Karpas-422 (cell line): ENCODE data around the gene MGAT3. TPM values are rescaled to one million over a fixed set of nuclear protein-coding genes. Genes with fewer than 3 reads are reported as not detected.

Experiments used
- DNase-seq: peaks from one replicate; pipeline ENCODE4 v3.0.0-alpha.2; 2015
- H2AFZ ChIP-seq: fragments of 200-600 bp; sonication (generic); 2 replicates; pipeline ENCODE4 v1.6.1; 2014; ENCODE audit warnings: antibody characterized with exemption, low read length, mixed read lengths
- H3K27ac ChIP-seq: fragments of 200-600 bp; sonication (generic); 2 replicates; pipeline ENCODE4 v1.5.1; 2014; ENCODE audit warnings: mild to moderate bottlenecking, low read length, moderate library complexity
- H3K27me3 ChIP-seq: fragments of 200-600 bp; sonication (generic); 2 replicates; pipeline ENCODE4 v1.6.1; 2014; ENCODE audit warnings: low read length, mixed read lengths
- H3K36me3 ChIP-seq: fragments of 200-600 bp; sonication (generic); 2 replicates; pipeline ENCODE4 v1.6.1; 2014; ENCODE audit warnings: low read length, mixed read lengths; ENCODE audit not compliant: insufficient read depth
- H3K4me1 ChIP-seq: fragments of 200-600 bp; sonication (generic); 2 replicates; pipeline ENCODE4 v1.6.1; 2014; ENCODE audit warnings: mild to moderate bottlenecking, low read length, mixed read lengths
- H3K4me2 ChIP-seq: fragments of 200-600 bp; sonication (generic); 2 replicates; pipeline ENCODE4 v1.6.1; 2014; ENCODE audit warnings: low read length, low read depth, mild to moderate bottlenecking; ENCODE audit not compliant: poor library complexity, severe bottlenecking
- H3K4me3 ChIP-seq: fragments of 200-600 bp; sonication (generic); 2 replicates; pipeline ENCODE4 v1.5.1; 2014; ENCODE audit warnings: mild to moderate bottlenecking, antibody characterized with exemption, low read length, mixed read lengths
- H3K79me2 ChIP-seq: fragments of 200-600 bp; sonication (generic); 2 replicates; pipeline ENCODE4 v1.6.1; 2014; ENCODE audit warnings: mild to moderate bottlenecking, low read length, mixed read lengths
- H3K9ac ChIP-seq: fragments of 200-600 bp; sonication (generic); 2 replicates; pipeline ENCODE4 v1.6.0; 2014; ENCODE audit warnings: low read length
- H3K9me2 ChIP-seq: fragments of 200-600 bp; sonication (generic), shearing (Covaris generic); replicated peaks from 2 replicates; pipeline ENCODE4 v1.6.0; 2014; ENCODE audit warnings: mild to moderate bottlenecking, low read length, moderate library complexity; ENCODE audit not compliant: insufficient read depth
- H3K9me3 ChIP-seq: fragments of 300-700, 200-600 bp; sonication (generic); 2 replicates; pipeline ENCODE4 v1.6.1; 2014; ENCODE audit warnings: low read length, mixed read lengths
- H4K20me1 ChIP-seq: fragments of 200-600 bp; sonication (generic); 2 replicates; pipeline ENCODE4 v1.6.1; 2014; ENCODE audit warnings: mild to moderate bottlenecking, antibody characterized with exemption, low read length, low read depth; ENCODE audit not compliant: insufficient read depth
- total RNA-seq: library from RNA; depleted of rRNA; stranded (reverse); fragments of >200 nt; shearing (Covaris generic); gene quantifications from 2 replicates; pipeline ENCODE4 v1.2.3, GENCODE V29; 2014; ENCODE audit warnings: low replicate concordance

Gene MGAT3
- total RNA-seq, 1 experiment from 2014 or later, result 34.8 TPM

GRCh38 chr22:39458444-39459083 is 1.8 kb downstream of the MGAT3 start:
- H3K27me3 ChIP-seq, result no peaks in the 10 kb centered on the region
- H3K36me3 ChIP-seq, result peaks cover 13% of the 10 kb centered on the region; the same call in 1 of the 2 replicates
- no peaks in the 10 kb centered on the region for H3K9me3 ChIP-seq
- H2AFZ ChIP-seq, result no peak overlapping the region
- H3K9me2 ChIP-seq, result no peaks in the 10 kb centered on the region
- peaks cover 58% of the 10 kb centered on the region for H3K79me2 ChIP-seq
- no peaks in the 10 kb centered on the region; the same call in 1 of the 2 replicates for H4K20me1 ChIP-seq
- peak overlapping the region; percentile 78 for H3K4me3 ChIP-seq
- H3K27ac ChIP-seq, result peak overlapping the region; percentile 99
- peak overlapping the region; percentile 79 for H3K4me2 ChIP-seq
- H3K9ac ChIP-seq, result peak overlapping the region; percentile 84
- H3K4me1 ChIP-seq, result peaks cover 89% of the 10 kb centered on the region
- peak; percentile 60 for DNase-seq

DNA sequence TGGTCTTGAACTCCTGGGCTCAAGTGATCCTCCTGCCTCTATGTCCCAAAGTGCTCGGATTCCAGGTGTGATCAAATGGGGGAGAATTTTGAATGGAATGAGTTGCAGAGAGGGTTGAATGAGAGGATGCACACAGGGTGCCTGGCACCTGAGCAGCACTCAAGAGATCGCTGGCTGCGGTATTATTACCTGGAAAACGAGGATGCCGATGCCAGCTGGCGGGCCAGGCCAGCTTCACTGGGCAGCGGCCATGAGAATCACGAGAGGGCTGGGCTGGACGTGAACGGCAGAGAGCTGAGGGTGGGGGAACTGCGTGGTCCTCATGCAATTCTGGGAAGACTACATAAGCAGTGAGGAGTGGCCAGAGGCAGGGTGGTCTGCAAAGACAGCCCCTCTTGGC is 2.9 kb downstream of the MGAT3 start:
- DNase-seq, result no peak
- Histone ChIP-seq H3K9me2 (no peaks in the 10 kb centered on the region), H3K9ac (peak overlapping the region; percentile 34), H2AFZ (no peak overlapping the region), H3K9me3 (no peaks in the 10 kb centered on the region), H3K4me1 (peaks cover 89% of the 10 kb centered on the region), H4K20me1 (no peaks in the 10 kb centered on the region; the same call in 1 of the 2 replicates), H3K27ac (peak overlapping the region; percentile 99), H3K4me3 (no peak overlapping the region; the same call in 1 of the 2 replicates), H3K79me2 (peaks cover 48% of the 10 kb centered on the region), H3K4me2 (peak overlapping the region; percentile 79), H3K27me3 (no peaks in the 10 kb centered on the region), H3K36me3 (peaks cover 10% of the 10 kb centered on the region; the same call in 1 of the 2 replicates)

- peak overlapping the region; percentile 75 for H3K9ac ChIP-seq
- H4K20me1 ChIP-seq, result no peaks in the 10 kb centered on the region; the same call in 1 of the 2 replicates
- H3K27ac ChIP-seq, result peak overlapping the region; percentile 99
- no peak overlapping the region for H2AFZ ChIP-seq
- H3K9me3 ChIP-seq, result no peaks in the 10 kb centered on the region
- H3K27me3 ChIP-seq, result no peaks in the 10 kb centered on the region
- H3K4me1 ChIP-seq, result peaks cover 98% of the 10 kb centered on the region
- H3K79me2 ChIP-seq, result peaks cover 48% of the 10 kb centered on the region
- DNase-seq, result peak; percentile 73
- peak overlapping the region; percentile 79 for H3K4me2 ChIP-seq
- no peaks in the 10 kb centered on the region for H3K36me3 ChIP-seq
- peak overlapping the region; percentile 24; the same call in 1 of the 2 replicates for H3K4me3 ChIP-seq
- no peaks in the 10 kb centered on the region for H3K9me2 ChIP-seq
Observed at GRCh38 chr22:39462443-39463221, 5.8 kb downstream of the MGAT3 start.

GRCh38 chr22:39463277-39463676 is 6.5 kb downstream of the MGAT3 start:
- Histone ChIP-seq H3K4me2 (peak overlapping the region; percentile 79), H3K9ac (peak overlapping the region; percentile 75)

GRCh38 chr22:39463931-39464390 is 7.1 kb downstream of the MGAT3 start:
- Histone ChIP-seq H3K36me3 (no peaks in the 10 kb centered on the region), H3K79me2 (peaks cover 50% of the 10 kb centered on the region)

More at GRCh38 chr22:39463277-39463676, 6.5 kb downstream of the MGAT3 start:
- Histone ChIP-seq H3K79me2 (peaks cover 50% of the 10 kb centered on the region), H4K20me1 (no peaks in the 10 kb centered on the region; the same call in 1 of the 2 replicates), H3K9me3 (no peaks in the 10 kb centered on the region), H2AFZ (no peak overlapping the region), H3K27me3 (no peaks in the 10 kb centered on the region), H3K36me3 (no peaks in the 10 kb centered on the region), H3K27ac (peak overlapping the region; percentile 99), H3K4me3 (no peak overlapping the region; the same call in 1 of the 2 replicates), H3K4me1 (peaks cover 99% of the 10 kb centered on the region), H3K9me2 (no peaks in the 10 kb centered on the region)
- DNase-seq, result peak; percentile 60

GRCh38 chr22:39466228-39467006 is 9.6 kb downstream of the MGAT3 start:
- peaks cover 99% of the 10 kb centered on the region for H3K4me1 ChIP-seq
- peak; percentile 46 for DNase-seq
- no peaks in the 10 kb centered on the region for H3K9me2 ChIP-seq
- H3K9me3 ChIP-seq, result no peaks in the 10 kb centered on the region
- H4K20me1 ChIP-seq, result no peaks in the 10 kb centered on the region; the same call in 1 of the 2 replicates
- no peak overlapping the region for H2AFZ ChIP-seq
- no peaks in the 10 kb centered on the region for H3K27me3 ChIP-seq
- peak overlapping the region; percentile 51 for H3K4me3 ChIP-seq
- H3K79me2 ChIP-seq, result peaks cover 60% of the 10 kb centered on the region
- peak overlapping the region; percentile 82 for H3K9ac ChIP-seq
- peak overlapping the region; percentile 70 for H3K4me2 ChIP-seq
- peak overlapping the region; percentile 99 for H3K27ac ChIP-seq
- H3K36me3 ChIP-seq, result no peaks in the 10 kb centered on the region

More at GRCh38 chr22:39463931-39464390, 7.1 kb downstream of the MGAT3 start:
- H3K27ac ChIP-seq, result peak overlapping the region; percentile 99
- H2AFZ ChIP-seq, result no peak overlapping the region
- H3K4me2 ChIP-seq, result peak overlapping the region; percentile 79
- H3K9me2 ChIP-seq, result no peaks in the 10 kb centered on the region
- no peaks in the 10 kb centered on the region for H3K9me3 ChIP-seq
- H3K4me3 ChIP-seq, result peak overlapping the region; percentile 19; the same call in 1 of the 2 replicates
- DNase-seq, result peak; percentile 62
- H3K4me1 ChIP-seq, result peaks cover 99% of the 10 kb centered on the region
- H3K9ac ChIP-seq, result peak overlapping the region; percentile 75
- H3K27me3 ChIP-seq, result no peaks in the 10 kb centered on the region
- H4K20me1 ChIP-seq, result no peaks in the 10 kb centered on the region; the same call in 1 of the 2 replicates

GRCh38 chr22:39467390-39467895 is 10.6 kb downstream of the MGAT3 start:
- peaks cover 67% of the 10 kb centered on the region for H3K79me2 ChIP-seq
- H3K36me3 ChIP-seq, result no peaks in the 10 kb centered on the region
- H3K9ac ChIP-seq, result peak overlapping the region; percentile 82
- H3K27me3 ChIP-seq, result no peaks in the 10 kb centered on the region
- DNase-seq, result peak; percentile 45
- peak overlapping the region; percentile 51 for H3K4me3 ChIP-seq
- H3K27ac ChIP-seq, result peak overlapping the region; percentile 99
- H3K9me2 ChIP-seq, result no peaks in the 10 kb centered on the region
- H4K20me1 ChIP-seq, result peaks cover 3% of the 10 kb centered on the region; the same call in 1 of the 2 replicates
- H3K9me3 ChIP-seq, result no peaks in the 10 kb centered on the region
- H2AFZ ChIP-seq, result no peak overlapping the region
- peak overlapping the region; percentile 70 for H3K4me2 ChIP-seq
- peaks cover 99% of the 10 kb centered on the region for H3K4me1 ChIP-seq
